Colonic mucosa (tissue), 4 donors: Measurements from ENCODE around the gene PACS1. TPM values are rescaled to one million over a fixed set of nuclear protein-coding genes. Genes with fewer than 3 reads are reported as not detected.
"Not testable (repeated sequence)": the region's sequence is repeated elsewhere in the genome, so short reads cannot be mapped to it uniquely, and the experiment has no call there.

ENCODE experiments used
- DNase-seq: peaks from one replicate; pipeline ENCODE4 v3.0.0-alpha.2; 2020
- H3K27ac ChIP-seq: fragments of 200-600 bp; one replicate; pipeline ENCODE4 v1.8.0; 2021
- H3K27me3 ChIP-seq: fragments of 200-600 bp; one replicate; pipeline ENCODE4 v1.8.0; 2021
- H3K36me3 ChIP-seq: fragments of 200-600 bp; one replicate; pipeline ENCODE4 v1.8.0; 2021
- H3K4me1 ChIP-seq: fragments of 200-600 bp; one replicate; pipeline ENCODE4 v1.8.0; 2021; ENCODE audit warnings: mild to moderate bottlenecking
- H3K4me3 ChIP-seq: fragments of 200-600 bp; one replicate; pipeline ENCODE4 v1.8.0; 2021
- H3K9ac ChIP-seq, 2 donors: one replicate each; pipeline ENCODE4 v1.7.0; 2013; ENCODE audit warnings: control low read depth in 2 of 2, low read depth in 2 of 2, low read length in 2 of 2
- H3K9me3 ChIP-seq: fragments of 200-600 bp; one replicate; pipeline ENCODE4 v1.8.0; 2021
- intact Hi-C: fragments of 100-400 bp; cut with DNase I; formaldehyde crosslinking; loops from one replicate; pipeline ENCODE4 v1.14.1; 2022
- total RNA-seq, 2 donors: library from RNA; stranded (reverse); fragmentation: NEBNext Ultra II Directional in 1 of 2; extraction: Animal tissue kit (Norgen Biotek cat#: 25700) in 1 of 2; gene quantifications; one replicate each; pipeline ENCODE4 v1.2.1, GENCODE V29; 2021
- TF ChIP-seq, protein P1 (sequence below): fragments of 200-600 bp; IDR thresholded peaks from one replicate; pipeline ENCODE4 v1.8.0; 2022; ENCODE audit warnings: antibody characterized with exemption, mild to moderate bottlenecking
- donor health status: healthy.
- donor health status: DM: no; HTN: no; CAD: no.
- donor health status: DM: no; HTN: no; CAD: no.

The PACS1 gene
- total RNA-seq: 10 to 100 TPM; 10.1 to 20.9 TPM

DNA sequence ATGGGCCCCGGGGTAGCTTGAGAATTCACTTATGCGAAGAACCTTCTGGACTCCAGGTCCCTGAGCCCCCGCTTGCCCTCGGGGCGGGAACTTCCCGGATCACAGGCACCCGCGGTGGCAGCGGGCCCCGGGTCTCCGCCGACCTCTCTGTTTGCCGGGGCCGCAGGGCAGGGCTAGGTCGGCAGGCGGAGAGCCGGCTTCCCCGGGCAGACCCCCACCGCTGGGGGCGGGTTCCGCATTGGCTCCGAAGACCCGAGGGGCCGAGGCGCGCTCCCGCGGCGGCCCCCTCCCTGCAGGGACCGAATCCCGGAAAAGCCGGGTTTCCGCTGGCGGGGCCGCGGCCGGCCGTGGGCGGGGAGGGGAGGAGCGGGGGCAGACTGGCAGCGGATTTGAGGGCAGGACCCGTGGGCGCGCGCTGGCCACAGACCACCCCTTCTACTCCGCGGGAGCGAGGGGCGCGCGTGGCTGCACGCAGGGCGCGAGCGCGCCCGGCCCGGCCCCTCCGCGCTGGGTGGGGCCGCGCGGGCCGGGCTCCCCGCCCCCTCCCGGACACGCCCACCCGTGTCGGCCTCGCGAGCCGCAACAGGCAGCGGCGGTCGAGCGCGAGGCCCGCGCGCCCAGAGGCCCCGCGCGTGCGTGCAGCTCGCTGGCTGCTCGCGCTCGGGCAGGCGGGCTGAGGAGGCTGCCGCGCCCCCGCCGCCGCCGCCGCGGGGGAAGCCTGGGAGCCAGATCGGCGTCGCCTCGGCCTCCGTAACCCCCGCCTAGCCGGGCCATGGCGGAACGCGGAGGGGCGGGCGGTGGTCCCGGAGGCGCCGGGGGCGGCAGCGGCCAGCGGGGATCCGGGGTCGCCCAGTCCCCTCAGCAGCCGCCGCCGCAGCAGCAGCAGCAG lies at the start of gene PACS1:
Gene PACS1, plus strand, starts transcription at position 558 of the 889 bp plus-strand sequence. Its CDS starts 215 bp downstream, at position 773.
- H3K9ac ChIP-seq: peak within 1 kb of the TSS; percentile 66 to 96
- no peaks in the 10 kb centered on the region for H3K4me1 ChIP-seq
- TF ChIP-seq, protein P1, sequence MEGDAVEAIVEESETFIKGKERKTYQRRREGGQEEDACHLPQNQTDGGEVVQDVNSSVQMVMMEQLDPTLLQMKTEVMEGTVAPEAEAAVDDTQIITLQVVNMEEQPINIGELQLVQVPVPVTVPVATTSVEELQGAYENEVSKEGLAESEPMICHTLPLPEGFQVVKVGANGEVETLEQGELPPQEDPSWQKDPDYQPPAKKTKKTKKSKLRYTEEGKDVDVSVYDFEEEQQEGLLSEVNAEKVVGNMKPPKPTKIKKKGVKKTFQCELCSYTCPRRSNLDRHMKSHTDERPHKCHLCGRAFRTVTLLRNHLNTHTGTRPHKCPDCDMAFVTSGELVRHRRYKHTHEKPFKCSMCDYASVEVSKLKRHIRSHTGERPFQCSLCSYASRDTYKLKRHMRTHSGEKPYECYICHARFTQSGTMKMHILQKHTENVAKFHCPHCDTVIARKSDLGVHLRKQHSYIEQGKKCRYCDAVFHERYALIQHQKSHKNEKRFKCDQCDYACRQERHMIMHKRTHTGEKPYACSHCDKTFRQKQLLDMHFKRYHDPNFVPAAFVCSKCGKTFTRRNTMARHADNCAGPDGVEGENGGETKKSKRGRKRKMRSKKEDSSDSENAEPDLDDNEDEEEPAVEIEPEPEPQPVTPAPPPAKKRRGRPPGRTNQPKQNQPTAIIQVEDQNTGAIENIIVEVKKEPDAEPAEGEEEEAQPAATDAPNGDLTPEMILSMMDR: no peak
- intact Hi-C loops: no loop called here
- H3K9me3 ChIP-seq: no peaks in the 10 kb centered on the region
- peak within 1 kb of the TSS; percentile 96 for H3K4me3 ChIP-seq
- peak within 1 kb of the TSS; percentile 94 for H3K27ac ChIP-seq
- peaks cover 12% of the 10 kb centered on the region for H3K36me3 ChIP-seq
- no peaks in the 10 kb centered on the region for H3K27me3 ChIP-seq
- peak; percentile 72 for DNase-seq

DNA sequence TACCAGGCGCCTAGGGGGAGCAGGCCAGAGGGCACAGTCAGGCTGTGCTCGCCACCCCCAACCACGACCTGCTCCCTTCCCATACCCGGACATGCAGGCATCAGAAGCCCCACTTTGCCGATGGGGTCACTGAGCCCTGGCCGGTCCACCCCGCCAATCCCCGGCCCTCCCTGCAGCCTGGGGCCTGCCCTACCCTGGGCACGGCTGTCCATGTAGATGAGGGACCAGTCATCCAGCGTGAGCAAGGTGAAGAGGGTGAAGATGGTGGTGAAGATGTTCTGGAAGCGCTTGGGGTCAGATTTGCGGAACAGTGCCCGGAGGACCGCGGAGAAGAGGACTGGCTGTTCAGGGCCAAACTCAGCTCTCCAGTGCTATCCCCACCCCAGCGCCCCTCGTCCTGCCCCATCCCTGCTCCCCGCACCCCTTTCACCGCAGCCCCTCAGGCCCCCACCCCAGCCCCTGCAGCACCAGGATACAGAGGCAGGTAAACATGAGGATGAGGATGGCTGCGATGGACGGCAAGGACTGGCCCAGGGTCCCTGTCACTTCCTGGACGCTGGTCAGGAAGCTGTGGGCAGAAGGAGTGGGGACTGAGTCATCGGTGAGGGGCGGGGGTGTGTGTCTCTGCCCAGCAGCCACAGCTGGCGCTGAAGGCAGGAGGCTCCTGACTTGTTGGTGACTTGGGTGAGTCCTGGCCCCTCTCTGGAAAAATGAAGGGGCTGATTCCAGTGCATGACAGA lies 49.3 kb upstream of the PACS1 start:
- H3K4me1 ChIP-seq: no peaks in the 10 kb centered on the region
- H3K27me3 ChIP-seq: no peaks in the 10 kb centered on the region
- intact Hi-C loops: no loop called here
- no peak overlapping the region for H3K27ac ChIP-seq
- TF ChIP-seq, protein P1: no peak
- H3K9ac ChIP-seq: no peak overlapping the region
- no peak overlapping the region for H3K4me3 ChIP-seq
- no peak for DNase-seq
- no peaks in the 10 kb centered on the region for H3K9me3 ChIP-seq
- H3K36me3 ChIP-seq: no peaks in the 10 kb centered on the region

DNA sequence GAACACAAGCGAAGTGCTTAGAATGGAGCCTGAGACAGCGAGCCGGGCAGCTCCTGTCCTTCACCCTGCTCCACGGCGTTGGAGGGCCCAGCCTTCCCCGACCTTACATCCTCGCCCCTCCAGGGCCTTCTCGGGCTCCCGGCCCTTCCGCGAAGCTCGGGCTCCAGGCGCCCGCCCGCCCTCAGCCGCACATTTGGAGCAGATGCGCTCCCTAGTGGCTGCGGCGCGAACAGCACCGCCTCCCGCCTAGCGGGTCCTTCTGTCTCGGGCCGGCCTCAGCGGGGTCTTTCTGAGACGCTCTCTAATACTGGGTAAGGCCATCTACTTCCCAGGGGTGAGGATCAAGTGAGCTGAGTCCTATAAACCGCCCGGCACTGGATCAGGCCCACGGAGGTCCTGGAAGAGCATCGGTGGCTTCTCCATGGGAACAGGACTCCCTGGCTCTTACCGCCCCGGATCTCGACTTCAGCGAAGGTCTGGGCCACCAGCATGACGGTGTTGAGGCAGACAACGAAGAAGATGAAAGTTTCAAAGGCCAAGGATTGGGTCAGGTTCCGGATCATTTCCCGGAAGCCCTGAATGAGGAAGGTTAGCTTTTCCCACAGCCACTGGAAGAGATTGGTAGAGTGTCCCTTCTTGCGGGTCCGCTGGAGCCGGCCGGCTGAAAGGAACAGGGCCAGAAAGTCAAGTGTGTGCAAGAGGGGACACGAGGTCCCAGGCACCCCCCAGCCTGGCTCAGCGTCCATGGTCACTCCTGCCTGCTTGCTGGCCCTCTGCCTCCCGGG lies 47.5 kb upstream of the PACS1 start:
- DNase-seq: peak; percentile 73
- H3K27ac ChIP-seq: no peak overlapping the region
- no peaks in the 10 kb centered on the region for H3K27me3 ChIP-seq
- H3K9ac ChIP-seq: peak overlapping the region in 1 of 2 donors; percentile 14
- no peaks in the 10 kb centered on the region for H3K9me3 ChIP-seq
- H3K36me3 ChIP-seq: no peaks in the 10 kb centered on the region
- TF ChIP-seq, protein P1: peak; percentile 96
- intact Hi-C loops: no loop called here
- no peaks in the 10 kb centered on the region for H3K4me1 ChIP-seq
- no peak overlapping the region for H3K4me3 ChIP-seq

DNA sequence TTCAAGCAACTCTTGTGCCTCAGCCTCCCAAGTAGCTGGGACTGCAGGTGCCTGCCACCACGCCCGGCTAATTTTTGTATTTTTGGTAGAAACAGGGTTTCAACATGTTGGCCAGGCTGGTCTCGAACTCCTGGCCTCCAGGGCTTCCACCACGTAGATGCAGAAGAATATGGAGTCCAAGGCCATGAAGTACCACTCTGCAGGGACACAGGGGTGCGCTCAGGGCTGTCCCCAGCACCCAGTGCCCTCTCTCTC lies 47.0 kb upstream of the PACS1 start:
- DNase-seq: not testable (repeated sequence)

DNA sequence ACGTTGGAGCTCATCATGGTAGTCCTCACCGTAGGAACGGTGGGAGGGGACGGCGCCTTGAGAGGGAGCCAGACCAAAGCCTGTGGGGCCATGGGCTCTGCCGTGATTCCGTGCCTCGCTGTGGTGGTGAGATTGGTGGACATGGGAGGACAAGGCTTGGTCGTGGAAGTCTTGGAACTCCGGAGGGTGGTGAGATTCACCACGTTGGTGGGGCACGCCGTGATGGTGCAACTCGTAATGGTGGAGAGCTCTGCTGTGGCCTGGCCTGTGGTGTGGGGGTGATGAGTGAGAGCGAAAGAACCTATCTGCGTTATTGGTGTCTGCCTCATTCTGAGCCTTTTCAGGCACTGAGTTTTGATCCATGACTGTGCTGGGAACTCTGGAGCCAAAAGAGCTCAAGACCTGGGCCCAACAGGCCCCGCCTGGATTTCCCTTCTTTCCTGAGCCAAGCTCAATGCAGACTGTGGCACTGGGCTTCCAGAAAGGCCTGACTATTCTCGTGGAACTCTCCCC lies 44.0 kb upstream of the PACS1 start, which contains the start of gene CATSPER1:
Gene CATSPER1, minus strand, starts transcription at position 463 of the 513 bp plus-strand sequence. Its CDS starts 100 bp downstream, at position 363.
- H3K9me3 ChIP-seq: no peaks in the 10 kb centered on the region
- no peak within 1 kb of the TSS for H3K4me3 ChIP-seq
- no peaks in the 10 kb centered on the region for H3K36me3 ChIP-seq
- no peaks in the 10 kb centered on the region for H3K27me3 ChIP-seq
- TF ChIP-seq, protein P1: no peak
- no peak for DNase-seq
- H3K9ac ChIP-seq: no peak within 1 kb of the TSS
- no peak within 1 kb of the TSS for H3K27ac ChIP-seq
- intact Hi-C loops: no loop called here
- no peaks in the 10 kb centered on the region for H3K4me1 ChIP-seq

More for the DNA sequence above, 47.0 kb upstream of the PACS1 start:
- H3K4me3 ChIP-seq, H3K27me3 ChIP-seq, H3K4me1 ChIP-seq, intact Hi-C loops, H3K27ac ChIP-seq, H3K9me3 ChIP-seq, H3K9ac ChIP-seq, H3K36me3 ChIP-seq: not testable (repeated sequence)
